OCI-LY7 (cell line): ENCODE results near the gene ACIN1. TPM values are rescaled to one million over a fixed set of nuclear protein-coding genes. Genes with fewer than 3 reads are reported as not detected.

ENCODE experiments used
- BruUV-seq: library from RNA; stranded (reverse); fragments of 400-500 nt; replicated peaks from 2 replicates; lab custom pipeline; 2021; lab: Mats Ljungman, UMichigan
- CTCF ChIA-PET: fragments of 300-600 bp; sonication (Branson Sonifier 250); formaldehyde crosslinking; loops from one replicate; lab custom pipeline; 2022; ENCODE audit warnings: antibody characterized with exemption; ENCODE audit not compliant: unreplicated experiment; lab: Charles Lee
- POLR2A ChIA-PET: fragments of 300-600 bp; sonication (Branson Sonifier 250); formaldehyde crosslinking; loops from one replicate; lab custom pipeline; 2022; ENCODE audit warnings: antibody characterized with exemption; lab: Charles Lee
- DNase-seq: peaks from one replicate; pipeline ENCODE4 v3.0.0-alpha.2; 2015; ENCODE audit warnings: low spot score
- H2AFZ ChIP-seq: fragments of 200-600 bp; sonication (generic), shearing (Covaris generic); 2 replicates; pipeline ENCODE4 v1.6.1; 2014; ENCODE audit warnings: mild to moderate bottlenecking, antibody characterized with exemption, low read length, moderate library complexity
- H3K27ac ChIP-seq: fragments of 200-600 bp; sonication (generic); 2 replicates; pipeline ENCODE4 v1.5.1; 2014; ENCODE audit warnings: mixed run types, low read depth, mild to moderate bottlenecking, moderate library complexity, low read length, inconsistent platforms; ENCODE audit not compliant: poor library complexity, severe bottlenecking
- H3K36me3 ChIP-seq: fragments of 200-600 bp; sonication (generic); 2 replicates; pipeline ENCODE4 v1.6.1; 2014; ENCODE audit warnings: mild to moderate bottlenecking, antibody characterized with exemption, low read length, moderate library complexity, mixed read lengths; ENCODE audit not compliant: insufficient read depth
- H3K4me1 ChIP-seq: fragments of 200-600 bp; sonication (generic); 2 replicates; pipeline ENCODE4 v1.5.1; 2014; ENCODE audit warnings: mild to moderate bottlenecking, low read length; ENCODE audit not compliant: insufficient read depth, poor library complexity, severe bottlenecking
- H3K4me2 ChIP-seq: fragments of 200-600 bp; sonication (generic); 2 replicates; pipeline ENCODE4 v1.6.1; 2014; ENCODE audit warnings: mild to moderate bottlenecking, low read length
- H3K4me3 ChIP-seq: fragments of 200-600 bp; sonication (generic); 2 replicates; pipeline ENCODE4 v1.5.1; 2014; ENCODE audit warnings: mild to moderate bottlenecking, low read depth, low read length; ENCODE audit not compliant: poor library complexity, severe bottlenecking
- H3K79me2 ChIP-seq: fragments of 200-600 bp; sonication (generic); 2 replicates; pipeline ENCODE4 v1.6.1; 2016; ENCODE audit warnings: low read depth, mild to moderate bottlenecking, low read length, moderate library complexity, mixed read lengths; ENCODE audit not compliant: insufficient read depth
- H3K9me2 ChIP-seq: fragments of 200-600 bp; sonication (generic); 2 replicates; pipeline ENCODE4 v1.6.1; 2016; ENCODE audit warnings: mild to moderate bottlenecking, low read length, mixed read lengths; ENCODE audit not compliant: insufficient read depth
- H3K9me3 ChIP-seq: fragments of 200-600 bp; sonication (generic); 2 replicates; pipeline ENCODE4 v1.6.1; 2014; ENCODE audit warnings: mild to moderate bottlenecking, mixed run types, low read length, mixed read lengths
- H4K20me1 ChIP-seq: fragments of 200-600 bp; sonication (generic); 2 replicates; pipeline ENCODE4 v1.6.1; 2014; ENCODE audit warnings: mild to moderate bottlenecking, antibody characterized with exemption, low read length, moderate library complexity, mixed read lengths; ENCODE audit not compliant: insufficient read depth
- CTCF ChIP-seq: fragments of 200-600 bp; sonication (generic); conservative IDR thresholded peaks from 2 replicates; pipeline ENCODE4 v1.5.1; 2014; ENCODE audit warnings: mild to moderate bottlenecking, antibody characterized with exemption, low read length, moderate library complexity, mixed read lengths
- EZH2phosphoT487 ChIP-seq: fragments of 200-600 bp; sonication (generic); IDR thresholded peaks from 2 replicates; pipeline ENCODE4 v1.6.1; 2018; ENCODE audit warnings: low read depth, borderline replicate concordance, mild to moderate bottlenecking, mixed run types, antibody characterized with exemption, low read length, moderate library complexity, mixed read lengths
- intact Hi-C: fragments of 100-400 bp; cut with micrococcal nuclease; formaldehyde crosslinking; loops from one replicate; pipeline ENCODE4 v1.10.0; 2022; ENCODE audit not compliant: unreplicated experiment
- total RNA-seq, 2 experiments: library from RNA; depleted of rRNA in 1 of 2; stranded (reverse); fragments of >200 nt in 1 of 2; shearing (Covaris generic) in 1 of 2; gene quantifications; 2 replicates each; pipeline ENCODE4 v1.2.3, GENCODE V29; 2014 to 2022

The ACIN1 gene
- total RNA-seq, 2 experiments from 2014 or later = 107 to 206 TPM

GRCh38 chr14:23052671-23053070 lies 42.3 kb downstream of the ACIN1 start:
- Histone ChIP-seq H3K9me3 (no peaks in the 10 kb centered on the region), H3K79me2 (no peaks in the 10 kb centered on the region), H4K20me1 (no peaks in the 10 kb centered on the region), H3K27ac (no peak overlapping the region), H3K4me3 (no peak overlapping the region), H3K9me2 (no peaks in the 10 kb centered on the region), H2AFZ (no peak overlapping the region), H3K4me1 (peaks cover 15% of the 10 kb centered on the region), H3K36me3 (no peaks in the 10 kb centered on the region), H3K4me2 (no peak overlapping the region)
- DNase-seq = no peak
- CTCF ChIA-PET = no interaction called here
- intact Hi-C loops = loop anchor here (10.0 kb wide), 1 partner anchor 478 kb away; no protein-coding TSS in a partner anchor
- BruUV-seq = no TSS peak
- POLR2A ChIA-PET = interaction anchor here (0.6 to 1.1 kb wide), 2 partner anchors 18 to 42 kb away, joined by 3 to 4 read pairs; partner anchors contain the start of genes ACIN1 and C14orf119
- TF ChIP-seq EZH2phosphoT487 (no peak), CTCF (no peak)

- POLR2A ChIA-PET = interaction anchor here (0.6 kb wide), 1 partner anchor 19 kb away, joined by 4 read pairs; no protein-coding TSS in a partner anchor
These were observed 42.7 kb downstream of the ACIN1 start for GRCh38 chr14:23052182-23052623.

More at GRCh38 chr14:23052182-23052623, 42.7 kb downstream of the ACIN1 start:
- CTCF ChIA-PET = no interaction called here
- Histone ChIP-seq H3K36me3 (no peaks in the 10 kb centered on the region), H3K4me2 (no peak overlapping the region), H4K20me1 (no peaks in the 10 kb centered on the region), H3K79me2 (no peaks in the 10 kb centered on the region), H3K27ac (no peak overlapping the region), H3K4me3 (no peak overlapping the region), H3K4me1 (peaks cover 13% of the 10 kb centered on the region), H3K9me2 (no peaks in the 10 kb centered on the region), H2AFZ (no peak overlapping the region), H3K9me3 (no peaks in the 10 kb centered on the region)
- intact Hi-C loops = loop anchor here (10.0 kb wide), 1 partner anchor 477 kb away; no protein-coding TSS in a partner anchor
- no TSS peak for BruUV-seq
- no peak for DNase-seq
- TF ChIP-seq CTCF (no peak), EZH2phosphoT487 (no peak)
